NK-92 (cell line): ENCODE measurements around the gene SAP30L.

Experiments
- DNase-seq: peaks from one replicate; lab custom pipeline; 2025; ENCODE audit not compliant: unreplicated experiment; lab: John Stamatoyannopoulos, UW

Gene SAP30L

GRCh38 chr5:154505567-154505966 lies 59.8 kb downstream of the SAP30L start:
- no peak for DNase-seq

GRCh38 chr5:154506049-154506715 lies 60.4 kb downstream of the SAP30L start:
- no peak for DNase-seq

- no peak for DNase-seq
These were observed 60.9 kb downstream of the SAP30L start for GRCh38 chr5:154506716-154507080.

- DNase-seq, result no peak
These were observed 62.3 kb downstream of the SAP30L start for GRCh38 chr5:154508114-154508513.

- no peak for DNase-seq
These were observed 64.2 kb downstream of the SAP30L start for GRCh38 chr5:154509784-154510555.
